Effector memory CD8-positive, alpha-beta T cell (primary cell): ENCODE results near the gene CKM.

Experiments
- ATAC-seq: fragments of 150-1000 bp; cut with Tn5 transposase; replicated peaks from 2 replicates; pipeline ENCODE4 v1.10.0; 2021; ENCODE audit warnings: mild to moderate bottlenecking, moderate library complexity
- DNase-seq, 3 experiments: peaks; one replicate each; pipeline ENCODE4 v3.0.0; 2021
- H3K27ac Mint-ChIP-seq, 2 donors: one replicate each; pipeline ENCODE4 v1.8.0; 2022; ENCODE audit warnings: mild to moderate bottlenecking in 2 of 2, mixed read lengths in 2 of 2, moderate library complexity in 2 of 2
- H3K27me3 Mint-ChIP-seq, 2 donors: one replicate each; pipeline ENCODE4 v1.8.0; 2022; ENCODE audit warnings: mixed read lengths in 2 of 2
- H3K36me3 Mint-ChIP-seq: one replicate; pipeline ENCODE4 v1.8.0; 2022; ENCODE audit warnings: mild to moderate bottlenecking, moderate library complexity, mixed read lengths; ENCODE audit not compliant: insufficient read depth
- H3K4me1 Mint-ChIP-seq, 2 donors: one replicate each; pipeline ENCODE4 v1.8.0; 2022; ENCODE audit warnings: low read depth in 2 of 2, mixed read lengths in 2 of 2
- H3K4me3 Mint-ChIP-seq, 2 donors: one replicate each; pipeline ENCODE4 v1.8.0; 2022; ENCODE audit warnings: mild to moderate bottlenecking in 2 of 2, mixed read lengths in 2 of 2, moderate library complexity in 2 of 2
- H3K9me3 Mint-ChIP-seq, 2 donors: one replicate each; pipeline ENCODE4 v1.8.0; 2022; ENCODE audit warnings: mixed read lengths in 2 of 2

The CKM gene

DNA sequence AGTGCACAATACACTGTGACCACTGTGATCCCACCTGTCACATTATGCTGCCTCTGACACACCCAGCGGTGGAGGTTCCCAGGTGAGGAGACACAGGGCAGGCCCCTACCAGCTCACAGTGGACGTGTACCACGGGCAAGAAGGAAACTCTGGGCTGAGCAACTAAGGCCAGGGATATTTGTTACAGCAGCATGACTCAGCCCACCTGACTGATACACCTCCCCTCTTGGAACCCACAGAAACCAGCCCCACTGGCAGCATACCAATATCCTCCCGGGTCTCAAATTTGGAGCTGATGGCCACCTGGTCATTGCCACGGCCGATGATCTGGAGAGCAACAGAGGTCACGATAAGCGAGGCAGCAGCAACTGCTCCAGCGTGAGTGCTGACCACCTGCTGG lies 32.7 kb upstream of the CKM start:
- no peaks in the 10 kb centered on the region for H3K9me3 Mint-ChIP-seq
- ATAC-seq (no peak), DNase-seq (no peak)
- H3K27me3 Mint-ChIP-seq, result no peaks in the 10 kb centered on the region
- peak overlapping the region in 1 of 2 donors; percentile 71 for H3K27ac Mint-ChIP-seq
- peaks cover 10% of the 10 kb centered on the region for H3K36me3 Mint-ChIP-seq
- H3K4me3 Mint-ChIP-seq, result no peak overlapping the region
- H3K4me1 Mint-ChIP-seq, result peaks cover 2 to 7% of the 10 kb centered on the region in 2 donors

GRCh38 chr19:45354241-45354842 lies 31.7 kb upstream of the CKM start:
- no peak overlapping the region for H3K4me3 Mint-ChIP-seq
- DNase-seq (no peak), ATAC-seq (peak; percentile 64)
- no peaks in the 10 kb centered on the region for H3K9me3 Mint-ChIP-seq
- H3K27ac Mint-ChIP-seq, result peak overlapping the region in 1 of 2 donors; percentile 71
- H3K36me3 Mint-ChIP-seq, result peaks cover 3% of the 10 kb centered on the region
- peaks cover 2 to 7% of the 10 kb centered on the region in 2 donors for H3K4me1 Mint-ChIP-seq
- no peaks in the 10 kb centered on the region for H3K27me3 Mint-ChIP-seq

GRCh38 chr19:45352914-45353796 lies 30.5 kb upstream of the CKM start:
- ATAC-seq (no peak), DNase-seq (no peak)
- Mint-ChIP-seq H3K4me1 (peaks cover 2 to 4% of the 10 kb centered on the region in 2 donors), H3K9me3 (no peaks in the 10 kb centered on the region), H3K27me3 (no peaks in the 10 kb centered on the region), H3K36me3 (peaks cover 3% of the 10 kb centered on the region), H3K4me3 (no peak overlapping the region), H3K27ac (peak overlapping the region in 1 of 2 donors; percentile 29)

GRCh38 chr19:45352471-45352870 lies 29.8 kb upstream of the CKM start:
- DNase-seq (no peak), ATAC-seq (no peak)
- peaks cover 2 to 4% of the 10 kb centered on the region in 2 donors for H3K4me1 Mint-ChIP-seq
- no peak overlapping the region for H3K27ac Mint-ChIP-seq
- no peak overlapping the region for H3K4me3 Mint-ChIP-seq
- no peaks in the 10 kb centered on the region for H3K9me3 Mint-ChIP-seq
- H3K27me3 Mint-ChIP-seq, result no peaks in the 10 kb centered on the region
- H3K36me3 Mint-ChIP-seq, result peaks cover 3% of the 10 kb centered on the region

- DNase-seq (no peak), ATAC-seq (no peak)
- no peak overlapping the region for H3K4me3 Mint-ChIP-seq
- no peaks in the 10 kb centered on the region for H3K9me3 Mint-ChIP-seq
- H3K27me3 Mint-ChIP-seq, result peaks cover 0 to 2% of the 10 kb centered on the region in 2 donors
- H3K4me1 Mint-ChIP-seq, result peaks cover 2 to 4% of the 10 kb centered on the region in 2 donors
- H3K36me3 Mint-ChIP-seq, result peaks cover 3% of the 10 kb centered on the region
- H3K27ac Mint-ChIP-seq, result no peak overlapping the region
Observed at GRCh38 chr19:45352062-45352461, 29.4 kb upstream of the CKM start.

- Mint-ChIP-seq H3K4me1 (peaks cover 2 to 4% of the 10 kb centered on the region in 2 donors), H3K27ac (no peak overlapping the region), H3K27me3 (peaks cover 0 to 8% of the 10 kb centered on the region in 2 donors), H3K36me3 (peaks cover 3% of the 10 kb centered on the region), H3K9me3 (no peaks in the 10 kb centered on the region), H3K4me3 (no peak overlapping the region)
- no peak for DNase-seq
- no peak for ATAC-seq
Observed at GRCh38 chr19:45351401-45351952, 28.8 kb upstream of the CKM start.

- peaks cover 3% of the 10 kb centered on the region for H3K36me3 Mint-ChIP-seq
- H3K4me3 Mint-ChIP-seq, result no peak overlapping the region
- ATAC-seq (no peak), DNase-seq (no peak)
- H3K27ac Mint-ChIP-seq, result no peak overlapping the region
- no peaks in the 10 kb centered on the region for H3K9me3 Mint-ChIP-seq
- H3K4me1 Mint-ChIP-seq, result peaks cover 2 to 4% of the 10 kb centered on the region in 2 donors
- peaks cover 0 to 17% of the 10 kb centered on the region in 2 donors for H3K27me3 Mint-ChIP-seq
Observed at GRCh38 chr19:45350477-45351058, 27.9 kb upstream of the CKM start.

GRCh38 chr19:45349430-45349941 lies 26.8 kb upstream of the CKM start:
- no peak overlapping the region for H3K4me3 Mint-ChIP-seq
- peaks cover 3% of the 10 kb centered on the region for H3K36me3 Mint-ChIP-seq
- H3K4me1 Mint-ChIP-seq, result peaks cover 1 to 2% of the 10 kb centered on the region in 2 donors
- DNase-seq (no peak), ATAC-seq (no peak)
- peaks cover 8 to 28% of the 10 kb centered on the region in 2 donors for H3K27me3 Mint-ChIP-seq
- no peak overlapping the region for H3K27ac Mint-ChIP-seq
- no peaks in the 10 kb centered on the region for H3K9me3 Mint-ChIP-seq

- H3K4me3 Mint-ChIP-seq, result no peak overlapping the region
- H3K27ac Mint-ChIP-seq, result no peak overlapping the region
- H3K27me3 Mint-ChIP-seq, result peaks cover 12 to 32% of the 10 kb centered on the region in 2 donors
- H3K4me1 Mint-ChIP-seq, result no peaks in the 10 kb centered on the region
- ATAC-seq (no peak), DNase-seq (no peak)
- H3K36me3 Mint-ChIP-seq, result peaks cover 3% of the 10 kb centered on the region
- H3K9me3 Mint-ChIP-seq, result no peaks in the 10 kb centered on the region
Observed at GRCh38 chr19:45349126-45349415, 26.4 kb upstream of the CKM start.

DNA sequence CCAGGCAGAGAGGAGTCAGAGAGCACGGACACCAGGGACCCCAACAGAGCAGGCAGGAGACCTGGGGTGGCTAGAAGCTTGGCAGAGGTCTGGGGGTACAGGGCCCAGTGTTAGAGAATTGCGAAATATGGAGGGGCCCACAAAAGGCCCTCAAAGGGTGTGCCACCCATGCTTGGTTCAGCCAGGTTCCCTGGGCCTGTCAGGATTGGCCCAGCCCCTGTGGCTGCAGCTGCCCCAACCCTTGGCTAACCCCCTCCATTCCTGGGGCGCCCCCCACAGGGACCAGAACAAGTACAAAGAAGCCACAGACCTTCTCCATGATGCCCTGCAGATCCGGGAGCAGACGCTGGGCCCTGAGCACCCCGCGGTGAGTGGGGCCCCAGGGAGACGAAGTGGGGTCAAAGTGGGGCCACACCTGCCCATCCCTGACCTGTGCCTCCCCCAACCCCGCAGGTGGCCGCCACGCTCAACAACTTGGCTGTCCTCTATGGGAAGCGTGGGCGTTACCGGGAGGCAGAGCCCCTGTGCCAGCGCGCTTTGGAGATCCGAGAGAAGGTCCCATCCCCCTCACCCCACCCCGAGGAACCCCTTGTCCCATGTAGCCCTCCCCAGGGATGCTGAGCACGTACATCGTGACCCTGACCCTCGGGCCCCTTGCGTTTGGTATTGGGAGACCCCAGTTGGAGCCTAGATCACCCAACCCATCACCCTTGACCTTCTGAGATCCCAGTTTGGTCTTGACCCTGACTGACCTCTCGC lies 25.9 kb upstream of the CKM start:
- peaks cover 13 to 34% of the 10 kb centered on the region in 2 donors for H3K27me3 Mint-ChIP-seq
- no peak for DNase-seq
- H3K27ac Mint-ChIP-seq, result peak overlapping the region in 1 of 2 donors; percentile 51
- H3K4me1 Mint-ChIP-seq, result no peaks in the 10 kb centered on the region
- no peaks in the 10 kb centered on the region for H3K9me3 Mint-ChIP-seq
- peaks cover 3% of the 10 kb centered on the region for H3K36me3 Mint-ChIP-seq
- H3K4me3 Mint-ChIP-seq, result no peak overlapping the region
- ATAC-seq, result no peak

DNA sequence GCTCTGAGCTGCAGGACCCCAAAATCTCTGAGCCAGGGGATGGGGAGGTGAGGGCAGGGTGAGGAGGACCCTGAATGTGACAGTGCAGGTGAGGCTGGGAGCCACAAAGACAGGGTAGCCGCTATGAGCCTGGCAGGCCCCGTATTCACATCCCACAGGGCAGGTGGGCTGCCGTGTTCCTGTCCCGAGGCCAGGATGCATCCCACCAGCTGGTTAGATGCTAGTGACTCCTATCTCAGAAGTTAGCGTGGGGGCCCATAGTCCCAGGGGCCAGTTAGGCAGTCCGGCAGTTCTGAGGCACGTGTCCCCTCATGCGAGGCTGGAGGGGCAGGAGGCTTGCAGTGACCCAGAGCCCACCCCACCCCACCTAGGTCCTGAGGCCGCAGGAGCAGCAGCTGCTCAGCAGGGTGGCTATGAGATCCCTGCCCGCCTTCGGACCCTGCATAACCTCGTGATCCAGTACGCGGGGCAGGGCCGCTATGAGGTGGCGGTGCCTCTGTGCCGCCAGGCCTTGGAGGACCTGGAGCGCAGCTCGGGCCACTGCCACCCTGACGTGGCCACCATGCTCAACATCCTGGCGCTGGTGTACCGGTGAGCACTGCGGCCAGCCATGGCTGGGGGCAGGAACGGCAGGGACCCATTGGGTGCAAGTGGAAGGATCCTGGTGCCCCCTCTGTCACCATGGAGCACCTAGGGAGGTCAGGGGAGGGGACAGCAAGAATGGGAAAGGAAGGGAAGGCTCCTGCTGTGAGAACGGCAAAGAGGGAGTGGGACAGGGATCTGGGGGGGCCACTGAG lies 25.1 kb upstream of the CKM start:
- Mint-ChIP-seq H3K36me3 (no peaks in the 10 kb centered on the region), H3K4me1 (no peaks in the 10 kb centered on the region), H3K4me3 (no peak overlapping the region), H3K27me3 (peaks cover 13 to 34% of the 10 kb centered on the region in 2 donors), H3K9me3 (no peaks in the 10 kb centered on the region), H3K27ac (peak overlapping the region in 1 of 2 donors; percentile 51)
- ATAC-seq (no peak), DNase-seq (no peak)

GRCh38 chr19:45346449-45346848 lies 23.8 kb upstream of the CKM start:
- Mint-ChIP-seq H3K4me3 (no peak overlapping the region), H3K27me3 (peaks cover 13 to 34% of the 10 kb centered on the region in 2 donors), H3K4me1 (no peaks in the 10 kb centered on the region), H3K9me3 (no peaks in the 10 kb centered on the region), H3K27ac (no peak overlapping the region), H3K36me3 (no peaks in the 10 kb centered on the region)
- DNase-seq (no peak), ATAC-seq (no peak)
